Posterior cingulate gyrus (tissue), 11 donors: Measurements from ENCODE around the gene METTL22.
A peak's percentile ranks its signal among the peaks of the same experiment; 100 is the strongest.

ENCODE experiments used
- DNase-seq, 10 donors: peaks; one replicate each; pipeline versions ENCODE4 v3.0.0 to v3.0.0-alpha.2; 2020 to 2021; ENCODE audit warnings: mixed read lengths in 3 of 10
- intact Hi-C: fragments of 100-400 bp; cut with DNase I; formaldehyde crosslinking; loops from one replicate; pipeline ENCODE4 v1.15.1; 2023

Gene METTL22, protein sequence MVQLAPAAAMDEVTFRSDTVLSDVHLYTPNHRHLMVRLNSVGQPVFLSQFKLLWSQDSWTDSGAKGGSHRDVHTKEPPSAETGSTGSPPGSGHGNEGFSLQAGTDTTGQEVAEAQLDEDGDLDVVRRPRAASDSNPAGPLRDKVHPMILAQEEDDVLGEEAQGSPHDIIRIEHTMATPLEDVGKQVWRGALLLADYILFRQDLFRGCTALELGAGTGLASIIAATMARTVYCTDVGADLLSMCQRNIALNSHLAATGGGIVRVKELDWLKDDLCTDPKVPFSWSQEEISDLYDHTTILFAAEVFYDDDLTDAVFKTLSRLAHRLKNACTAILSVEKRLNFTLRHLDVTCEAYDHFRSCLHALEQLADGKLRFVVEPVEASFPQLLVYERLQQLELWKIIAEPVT

DNA sequence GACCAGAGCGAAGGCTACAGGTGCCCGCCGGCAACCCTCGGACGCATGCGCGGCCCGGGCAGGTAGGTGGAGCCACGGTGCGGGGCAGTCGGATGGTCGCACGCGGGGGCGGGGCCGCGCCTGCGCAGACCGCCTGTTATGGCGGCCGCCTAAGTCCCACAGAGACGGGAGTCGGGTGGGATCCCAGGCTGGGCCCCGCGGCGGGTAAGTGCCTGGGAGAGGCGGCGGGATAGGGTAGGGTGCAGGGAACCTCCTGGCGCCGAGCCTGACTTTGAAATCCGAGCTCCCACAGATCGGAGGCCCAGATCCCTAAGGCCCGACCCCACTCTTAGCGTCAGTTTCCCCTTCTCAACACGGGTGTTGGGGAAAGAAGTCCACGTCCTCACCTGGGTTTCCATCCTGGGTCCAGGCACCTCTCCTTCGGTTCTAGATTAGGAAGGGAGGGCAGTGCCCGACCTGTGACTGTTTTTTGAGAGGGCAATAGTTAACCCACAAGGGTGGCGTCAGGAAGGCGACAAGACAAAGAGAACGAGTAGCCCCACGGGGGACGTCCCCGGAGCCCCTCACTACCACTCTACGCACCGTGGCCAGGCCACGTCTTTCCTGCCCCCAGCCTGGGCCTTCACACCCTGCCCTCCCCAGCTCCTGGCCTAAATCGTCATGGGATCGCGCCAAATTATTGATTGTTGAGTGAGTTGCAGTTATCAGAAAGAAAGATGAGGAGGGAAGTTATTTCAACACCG lies at the start of gene METTL22:
TSS of gene METTL22 (plus strand) at position 127 of the 743 bp plus-strand sequence. CDS start 3,968 bp downstream, outside the sequence.
- intact Hi-C loops, result loop anchor here (5.0 kb wide), 1 partner anchor 54 kb away; no protein-coding TSS in a partner anchor
- DNase-seq, result peak; percentile 81 to 99 (median 90)

DNA sequence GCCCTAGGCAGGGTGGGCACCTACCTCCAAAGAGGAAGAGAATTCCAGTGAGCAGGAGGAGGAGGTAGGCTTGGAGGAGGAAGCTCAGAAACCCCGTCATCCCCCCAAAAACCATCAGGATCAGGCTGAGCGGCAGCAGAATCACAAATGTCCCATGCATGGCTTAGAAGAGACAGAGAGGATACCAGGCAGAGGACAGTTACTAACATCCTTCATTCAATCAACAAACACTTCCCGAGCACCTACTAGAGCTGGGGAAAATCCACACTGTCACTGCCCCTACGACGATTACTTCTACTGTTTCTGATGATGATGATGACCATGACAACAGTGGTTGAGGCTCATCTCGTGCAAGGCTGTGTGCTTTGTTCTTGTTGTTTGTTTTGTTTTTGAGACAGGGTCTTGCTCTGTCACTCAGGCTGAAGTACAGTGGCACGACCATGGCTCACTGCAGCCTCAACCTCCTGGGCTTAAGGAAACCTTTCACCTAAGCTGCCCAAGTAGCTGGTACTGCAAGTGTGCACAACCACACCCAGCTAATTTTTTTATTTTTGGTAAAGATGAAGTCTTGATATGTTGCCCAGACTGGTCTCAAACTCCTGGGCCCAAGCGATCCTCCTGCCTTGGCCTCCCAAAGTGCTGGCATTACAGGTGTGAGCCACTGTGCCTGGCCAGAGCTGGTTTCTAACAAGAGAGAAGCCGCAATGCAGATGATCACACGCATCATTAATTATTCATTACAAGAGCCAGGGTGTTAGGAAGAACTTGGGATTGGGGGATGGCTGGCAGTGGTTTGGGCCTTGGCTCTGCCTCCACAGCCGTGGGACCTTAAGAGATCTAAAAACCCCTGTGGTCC lies 49.2 kb upstream of the METTL22 start:
- no peak for DNase-seq
- intact Hi-C loops, result loop anchor here (5.0 kb wide), 1 partner anchor 320 kb away; no protein-coding TSS in a partner anchor

DNA sequence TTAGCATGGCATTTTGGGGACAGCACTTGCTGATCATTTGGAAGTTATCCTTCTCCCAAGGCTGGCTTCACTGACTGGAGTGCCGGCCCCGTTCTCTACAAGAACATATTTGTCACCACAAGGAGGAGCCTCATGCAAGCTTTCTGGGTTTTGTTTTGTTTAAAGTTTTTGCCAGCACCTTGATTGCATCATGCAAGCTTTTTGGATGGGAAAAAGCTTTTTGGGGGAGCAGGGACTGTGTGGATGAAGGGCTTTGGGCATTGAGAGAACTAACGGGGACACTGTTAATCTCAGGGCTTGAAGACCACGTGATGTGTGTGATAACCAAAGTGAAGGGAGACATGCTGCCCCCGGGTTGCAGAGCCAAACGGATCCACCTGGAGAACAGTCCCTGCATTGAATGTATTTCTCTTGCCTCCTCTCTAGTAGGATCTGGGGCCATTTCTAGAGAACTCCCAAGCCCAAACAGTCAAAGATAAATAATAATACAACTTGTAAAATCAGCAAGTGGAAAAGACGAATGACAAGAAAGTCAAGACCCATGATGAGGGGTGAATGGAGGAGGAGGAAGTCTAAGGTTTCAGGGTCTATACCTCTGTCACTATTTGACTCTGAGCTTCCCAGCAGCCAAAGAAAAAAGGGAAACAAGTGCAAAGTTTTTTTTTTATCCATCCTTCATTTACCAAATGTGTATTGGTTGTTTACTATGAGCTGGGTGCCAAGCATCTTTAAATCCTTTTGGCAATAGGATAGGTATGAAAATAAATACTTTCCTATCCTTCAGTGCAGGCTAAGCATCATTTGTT lies 48.4 kb upstream of the METTL22 start:
- DNase-seq, result peak in 3 of 10 donors; percentile 35 to 83 (median 81)
- intact Hi-C loops, result loop anchor here (5.0 kb wide), 1 partner anchor 319 kb away; no protein-coding TSS in a partner anchor

DNA sequence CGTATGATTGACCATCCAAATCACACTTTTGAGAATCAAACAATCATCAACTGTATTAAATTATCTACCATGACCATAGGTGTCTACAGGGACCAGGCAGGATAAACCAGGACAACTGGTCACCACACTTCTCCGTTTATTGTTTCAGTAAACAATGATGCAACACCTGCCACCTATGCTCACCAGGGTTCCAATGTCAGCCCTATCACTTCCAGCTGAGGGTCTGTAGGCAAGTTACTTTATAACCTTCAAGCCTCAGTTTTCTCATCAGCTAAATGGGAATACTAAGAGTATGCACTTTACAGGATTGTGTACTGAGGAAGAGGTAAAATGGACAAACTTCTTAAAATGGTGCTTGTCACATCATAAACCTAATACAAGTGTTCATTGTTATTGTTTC lies 46.1 kb upstream of the METTL22 start:
- DNase-seq, result no peak

DNA sequence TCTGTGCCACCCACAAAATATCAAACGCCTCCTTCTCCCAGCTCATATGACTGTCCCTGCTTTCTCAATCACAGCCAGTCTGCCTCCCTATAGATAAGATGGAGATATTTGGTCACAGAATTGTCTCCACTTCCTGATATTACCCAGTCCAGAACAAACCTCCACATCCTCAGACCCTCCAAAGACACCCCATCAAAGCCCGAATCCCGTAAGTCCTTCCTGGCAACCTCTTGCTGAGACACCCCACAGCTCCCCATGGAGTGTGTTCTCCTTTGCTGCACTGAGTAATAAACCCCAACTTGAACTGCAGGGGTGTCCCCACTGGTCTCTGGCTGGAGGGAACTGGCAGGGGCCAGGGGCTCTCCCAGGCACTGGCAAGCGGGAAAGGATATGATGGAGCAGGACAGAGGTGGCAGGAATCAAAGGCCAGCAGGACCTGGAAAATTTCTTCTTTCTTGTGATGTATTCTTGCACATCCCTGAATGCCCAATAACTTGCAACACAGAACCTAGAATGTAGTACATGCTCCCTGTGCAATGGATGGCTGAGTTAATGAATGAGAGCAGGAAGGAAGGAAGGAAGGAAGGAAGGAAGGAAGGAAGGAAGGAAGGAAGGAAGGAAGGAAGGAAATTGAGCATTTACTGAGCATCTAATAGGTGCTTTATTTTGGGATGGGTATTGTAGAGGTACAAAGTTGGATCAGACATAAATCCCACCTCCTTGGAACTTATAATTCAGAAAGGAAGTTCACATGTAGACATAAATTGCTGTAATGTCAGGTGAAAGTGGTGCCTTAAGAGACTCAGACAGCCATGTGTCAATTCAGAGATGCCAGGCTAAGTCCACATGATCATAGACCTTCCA lies 45.1 kb upstream of the METTL22 start:
- intact Hi-C loops, result no loop called here
- no peak for DNase-seq

More for the DNA sequence above, 46.1 kb upstream of the METTL22 start:
- intact Hi-C loops, result no loop called here

DNA sequence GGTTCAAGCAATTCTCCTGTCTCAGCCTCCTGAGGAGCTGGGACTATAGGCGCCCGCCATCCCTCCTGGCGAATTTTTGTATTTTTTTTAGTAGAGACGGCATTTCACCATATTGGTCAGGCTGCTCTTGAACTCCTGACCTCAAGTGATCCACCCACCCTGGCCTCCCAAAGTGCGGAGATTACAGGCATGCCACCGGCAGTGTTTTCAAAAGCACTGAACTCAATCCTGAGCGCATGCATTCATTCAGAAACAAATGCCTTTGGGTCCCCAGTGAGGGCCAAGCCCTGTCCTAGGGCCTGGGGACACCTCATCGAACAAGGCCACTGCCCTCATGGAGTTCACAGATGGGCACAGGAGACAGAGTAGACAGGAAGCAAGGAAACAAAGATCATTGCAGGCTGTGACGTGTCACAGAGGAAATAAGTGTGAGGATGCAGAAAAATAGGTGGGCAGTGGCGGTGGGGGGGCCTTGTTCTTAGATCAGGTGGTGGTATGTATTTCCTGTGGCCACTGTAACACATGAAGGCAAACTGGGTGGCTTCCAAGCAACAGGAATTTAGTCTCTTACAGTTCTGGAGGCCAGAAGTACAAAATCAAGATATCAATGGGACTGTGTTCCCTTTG lies 43.7 kb upstream of the METTL22 start:
- no peak for DNase-seq
- intact Hi-C loops, result no loop called here

DNA sequence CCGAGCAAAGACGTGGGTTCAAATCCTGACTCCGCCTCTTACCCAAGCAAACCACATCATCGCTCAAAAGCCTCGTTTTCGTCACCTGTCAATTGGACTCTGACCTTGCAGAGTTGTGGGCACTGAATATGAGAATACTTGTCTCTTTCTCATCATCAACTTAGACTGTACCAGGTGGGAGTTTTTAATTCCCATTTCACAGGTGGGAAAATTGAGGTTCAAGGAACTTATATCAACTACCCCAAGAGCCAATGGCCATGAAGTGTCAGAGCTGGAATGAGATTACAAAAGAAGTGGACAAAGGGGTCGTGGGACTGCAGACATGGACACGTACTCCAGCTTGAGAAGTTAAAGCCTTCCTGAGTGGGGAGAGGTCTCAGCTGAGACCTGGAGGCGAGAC lies 41.9 kb upstream of the METTL22 start:
- intact Hi-C loops, result no loop called here
- no peak for DNase-seq

DNA sequence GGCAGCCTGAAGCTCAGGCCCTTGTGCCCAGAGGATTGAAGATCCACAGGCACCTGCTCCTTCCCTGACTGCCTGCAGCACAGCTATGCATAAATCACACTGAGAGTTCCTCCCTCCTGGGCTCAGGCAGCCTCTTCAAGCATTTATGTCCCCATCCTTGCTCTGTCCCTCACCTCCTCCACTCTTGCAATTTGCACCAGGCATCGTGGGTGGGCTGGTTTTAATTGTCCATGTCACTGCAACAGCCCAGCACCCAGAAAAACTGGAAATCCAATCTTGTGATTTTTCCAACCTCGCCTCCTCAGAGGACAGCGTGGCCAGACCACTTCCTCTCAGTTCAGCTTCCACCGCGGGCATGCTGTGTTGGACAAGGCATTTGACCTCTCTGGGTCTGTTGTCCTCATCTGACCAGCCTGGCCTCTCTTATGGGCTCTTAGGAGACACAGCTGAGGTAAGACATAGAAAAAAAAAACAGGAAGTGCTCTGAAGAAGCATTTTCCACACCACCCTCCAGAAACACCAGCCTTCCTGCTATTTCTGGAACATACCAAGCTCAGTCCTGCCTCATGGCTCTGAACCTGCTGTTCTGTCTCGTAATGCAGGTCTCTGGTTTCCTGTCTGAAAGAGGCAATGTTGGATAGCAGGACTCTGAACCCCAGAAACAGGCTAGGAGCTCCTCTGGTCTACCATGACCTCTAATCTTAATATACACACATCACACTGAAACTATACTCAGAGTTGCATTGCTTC lies 39.5 kb upstream of the METTL22 start:
- peak in 7 of 10 donors; percentile 18 to 87 (median 39) for DNase-seq

DNA sequence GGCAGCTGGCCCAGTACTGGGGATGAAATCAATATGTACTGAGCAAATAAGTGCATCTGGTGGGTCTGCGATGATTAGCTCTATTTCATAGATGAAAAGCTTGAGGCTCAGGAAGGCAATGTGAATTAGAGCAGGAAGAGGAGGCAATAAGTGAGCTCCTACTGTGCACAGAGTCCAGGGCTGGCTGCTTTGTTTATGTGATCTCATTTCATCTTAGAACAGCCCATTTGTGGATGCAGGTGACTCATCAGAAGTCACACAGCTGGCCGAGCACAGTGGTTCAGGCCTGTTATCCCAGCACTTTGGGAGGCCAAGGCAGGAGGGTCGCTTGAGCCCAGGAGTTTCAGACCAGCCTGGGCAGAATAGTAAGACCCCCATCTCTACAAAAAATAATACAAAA lies 38.3 kb upstream of the METTL22 start:
- intact Hi-C loops, result no loop called here
- DNase-seq, result no peak

More for the DNA sequence above, 39.5 kb upstream of the METTL22 start:
- intact Hi-C loops, result no loop called here

DNA sequence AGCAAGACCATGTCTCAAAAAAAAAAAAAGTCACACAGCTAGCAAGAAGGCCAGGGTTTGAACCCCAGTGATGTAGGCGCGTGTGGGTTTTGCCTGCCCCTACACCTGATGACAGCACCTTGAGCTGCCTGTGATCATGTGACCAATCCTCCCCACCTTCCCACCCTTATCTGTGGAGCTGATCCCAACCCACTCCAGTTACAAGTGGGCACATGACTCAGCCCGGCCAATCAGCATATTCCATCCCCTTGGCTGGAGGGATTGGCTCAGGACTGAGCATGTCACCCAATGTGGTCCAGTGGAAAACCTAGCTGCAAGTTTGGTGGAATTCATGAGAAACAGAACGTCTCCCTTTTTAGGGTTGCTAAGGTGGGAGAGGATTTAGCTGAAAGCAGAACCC lies 37.8 kb upstream of the METTL22 start:
- no peak for DNase-seq
- intact Hi-C loops, result no loop called here

DNA sequence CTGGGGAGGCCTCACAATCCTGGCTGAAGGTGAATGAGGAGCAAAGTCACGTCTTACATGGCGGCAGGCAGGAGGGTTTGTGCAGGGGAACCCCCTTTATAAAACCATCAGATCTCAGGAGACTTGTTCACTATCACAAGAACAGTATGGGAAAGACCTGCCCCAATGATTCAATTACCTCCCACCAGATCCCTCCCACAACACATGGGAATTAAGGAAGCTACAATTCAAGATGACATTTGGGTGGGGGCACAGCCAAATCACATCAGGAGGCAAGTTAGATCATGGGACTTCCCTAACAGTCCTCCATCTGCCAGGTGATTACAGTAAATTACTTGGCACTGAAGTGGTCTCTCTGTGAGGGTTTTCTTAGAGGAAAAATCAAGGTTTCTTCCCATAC lies 36.5 kb upstream of the METTL22 start:
- intact Hi-C loops, result no loop called here
- no peak for DNase-seq

DNA sequence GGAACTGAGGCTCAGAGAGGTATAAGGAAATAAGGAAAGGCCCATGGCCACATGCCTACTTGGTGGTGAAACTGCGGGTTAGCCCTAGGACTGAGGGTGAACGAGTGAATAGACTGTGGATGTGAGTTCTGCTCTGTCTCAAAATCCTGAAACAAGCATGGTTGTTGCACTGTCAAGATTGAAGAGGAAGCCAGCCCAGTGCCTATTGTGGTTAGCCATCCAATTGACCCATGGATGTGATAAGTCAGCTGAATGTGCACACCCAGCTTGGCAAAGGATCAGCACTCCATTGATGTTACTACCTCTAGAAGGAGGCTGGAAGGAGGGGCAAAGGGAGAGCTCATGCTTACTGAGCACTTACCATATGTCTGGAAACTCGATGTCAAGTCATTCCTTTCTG lies 35.6 kb upstream of the METTL22 start:
- no peak for DNase-seq
- intact Hi-C loops, result no loop called here

DNA sequence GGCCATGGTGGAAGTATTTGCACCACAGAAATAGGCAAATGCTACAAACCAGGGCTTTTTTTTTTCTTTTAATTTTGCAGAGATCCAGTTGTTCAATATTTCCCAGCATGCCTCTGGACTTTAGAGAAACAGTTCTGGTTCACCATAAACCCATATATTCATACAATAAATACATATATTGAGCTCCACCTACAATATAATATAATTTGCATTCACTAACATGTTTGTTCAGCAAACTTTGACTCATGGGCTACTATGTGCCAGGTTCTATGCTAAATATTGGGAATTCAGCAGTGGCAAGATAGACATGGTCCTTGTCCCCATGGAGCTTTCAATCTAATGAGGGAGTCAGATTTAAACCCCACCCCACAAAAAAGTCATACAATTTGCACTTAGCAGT lies 34.4 kb upstream of the METTL22 start:
- no peak for DNase-seq
- intact Hi-C loops, result no loop called here

DNA sequence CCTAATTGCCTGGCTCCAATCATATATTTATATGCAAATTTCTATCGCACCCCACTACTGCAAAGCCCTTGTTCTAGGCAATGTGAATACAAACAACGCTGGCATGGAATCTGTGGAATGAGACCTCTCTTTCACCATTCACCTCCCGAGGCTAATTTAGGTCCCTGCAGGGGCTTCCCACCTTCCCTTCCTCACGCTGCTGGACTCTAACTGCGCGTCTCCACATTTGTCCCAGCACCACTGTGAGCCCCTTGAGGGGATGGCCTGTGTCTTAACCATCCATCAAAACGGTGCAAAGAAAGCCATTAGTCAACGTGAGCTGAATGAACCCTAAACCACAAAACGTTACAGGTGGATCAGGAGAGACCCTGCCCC lies 32.8 kb upstream of the METTL22 start:
- intact Hi-C loops, result no loop called here
- DNase-seq, result no peak

DNA sequence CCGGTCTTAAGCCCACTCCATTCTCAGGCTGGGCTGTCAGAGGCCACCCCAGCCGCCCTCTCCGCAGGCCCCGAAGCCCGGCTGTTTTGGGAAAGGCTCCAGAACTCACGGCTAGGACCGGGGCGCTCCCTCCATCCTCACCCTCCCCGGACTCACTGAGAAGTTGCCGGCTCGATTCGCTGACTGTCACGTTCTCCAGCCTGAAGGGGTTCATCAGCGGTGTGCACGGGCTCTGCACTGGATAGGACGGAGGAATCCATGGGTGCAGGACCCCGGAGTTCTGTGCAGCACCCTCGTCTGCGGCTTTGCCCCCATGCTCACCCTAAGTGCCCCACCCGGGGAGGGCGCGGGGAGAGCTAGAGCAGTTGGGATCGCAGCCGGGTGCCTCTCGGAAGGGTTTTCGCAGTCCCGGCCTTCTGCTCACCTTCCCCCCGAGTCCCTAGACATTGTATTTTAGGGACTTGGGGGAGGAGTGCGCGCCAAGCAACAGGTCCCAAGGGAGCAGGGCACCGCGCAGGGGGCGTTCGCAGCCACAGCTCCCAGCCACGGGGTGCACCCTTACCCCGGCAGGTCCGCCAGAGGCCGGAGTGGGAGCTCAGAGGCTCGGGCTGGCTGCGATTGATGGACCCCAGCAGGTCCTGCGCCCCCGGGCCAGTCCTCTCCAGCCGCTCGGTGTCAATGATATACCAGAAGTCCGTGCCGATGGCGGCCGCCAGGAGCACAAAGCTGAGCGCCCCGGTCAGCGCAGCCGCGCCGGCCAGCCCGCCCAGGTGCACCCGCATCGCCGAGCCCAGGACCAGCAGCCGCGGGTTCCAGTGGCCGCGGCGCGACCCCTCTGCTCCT lies 32.2 kb upstream of the METTL22 start:
- intact Hi-C loops, result no loop called here
- DNase-seq, result peak in 1 of 10 donors; percentile 87

DNA sequence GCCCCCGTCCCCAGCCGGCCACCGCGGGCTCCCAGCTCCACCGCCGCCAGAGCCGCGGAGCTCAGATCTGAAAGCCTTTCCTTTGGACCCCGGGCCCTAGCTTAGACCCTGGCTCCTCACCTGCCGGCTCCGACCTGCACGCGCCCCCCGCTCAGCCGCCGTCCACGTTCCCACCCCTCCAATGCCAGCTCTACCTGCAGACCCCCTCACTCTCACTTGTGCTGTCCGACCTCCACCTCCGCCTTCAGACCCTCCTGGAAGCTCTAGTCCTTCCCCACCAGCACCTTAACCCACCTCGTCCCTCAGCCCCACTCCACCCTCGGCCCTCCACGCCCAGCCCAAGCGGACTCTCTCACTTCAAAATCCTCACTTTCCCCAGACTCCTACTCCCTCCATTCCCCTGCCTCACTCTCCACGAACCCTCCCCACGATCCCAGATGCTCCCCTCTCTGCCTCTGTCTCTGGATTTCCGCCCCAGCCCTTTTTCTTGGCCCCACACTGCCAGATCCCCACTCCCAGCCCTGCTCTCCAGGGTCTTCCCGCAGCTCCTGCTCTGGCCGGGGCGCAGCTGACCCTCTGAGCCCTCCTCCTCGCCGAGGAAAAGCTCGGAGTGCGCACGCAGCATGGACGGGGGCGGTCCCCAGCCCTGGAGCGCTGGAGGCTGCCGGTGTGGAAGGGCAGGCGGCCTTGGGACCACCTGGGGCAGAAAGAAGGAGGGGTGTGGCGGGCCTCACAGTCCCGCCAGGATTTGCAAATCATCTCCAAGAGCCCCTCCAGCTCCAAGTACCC lies 31.4 kb upstream of the METTL22 start, which contains the start of gene TMEM114:
TSS of gene TMEM114 (minus strand) at position 612 of the 789 bp plus-strand sequence. CDS start 673 bp downstream, outside the sequence.
- no peak for DNase-seq
- intact Hi-C loops, result no loop called here
